ENCODE measurements around the gene NUDT8.

The NUDT8 gene

DNA sequence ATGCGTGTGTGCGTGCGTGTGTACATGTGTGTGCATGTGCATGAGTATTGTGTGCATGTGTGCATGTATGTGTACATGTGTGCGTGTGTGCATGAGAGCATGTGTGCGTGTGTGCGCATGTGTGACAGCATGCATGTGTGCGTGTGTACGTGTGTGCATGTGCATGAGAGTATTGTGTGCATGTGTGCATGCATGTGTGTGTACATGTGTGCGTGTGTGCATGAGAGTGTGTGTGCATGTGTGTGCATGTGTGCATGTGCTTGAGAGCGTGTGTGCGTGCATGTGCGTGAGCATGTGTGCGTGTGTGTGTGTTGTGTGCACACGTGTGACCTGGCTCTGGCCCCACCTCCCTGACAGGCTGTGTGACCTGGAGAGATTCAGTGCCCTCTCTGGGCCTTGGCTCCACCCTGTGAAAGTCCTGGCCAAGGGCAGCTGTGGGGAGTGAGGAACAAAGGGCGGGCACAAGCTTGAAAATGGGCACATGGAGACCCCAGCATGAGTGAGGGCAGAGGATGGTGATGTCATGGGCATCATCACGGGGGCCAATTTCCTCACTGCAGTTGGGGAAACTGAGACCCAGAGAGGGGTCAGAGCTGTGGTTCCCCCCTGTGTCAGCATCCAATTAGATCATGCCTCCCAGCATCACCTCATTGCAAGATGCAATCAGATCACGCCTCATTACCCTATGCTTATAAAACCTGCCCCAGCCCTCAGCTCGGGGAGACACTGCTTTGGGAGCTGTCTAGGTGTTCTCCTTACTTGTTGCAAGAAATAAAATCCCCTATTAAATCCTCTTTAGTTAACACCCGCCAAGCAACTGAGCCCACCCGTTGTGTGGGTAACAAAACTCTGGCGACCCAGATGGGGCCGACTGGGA is 20.1 kb upstream of the NUDT8 start:
- ChIA-PET POLR2A (no interaction called here), CTCF (no interaction called here)
- no peak for DNase-seq (ENCODE audit: extremely low spot score)
- TF ChIP-seq HDGF (IDR thresholded peaks at IDR 0.05; ENCODE audit: borderline replicate concordance) (no peak), CTBP1 (IDR thresholded peaks at IDR 0.05; ENCODE audit: borderline replicate concordance) (no peak), SUZ12 (IDR thresholded peaks at IDR 0.05) (no peak), SP1 (IDR thresholded peaks at IDR 0.05) (no peak), L3MBTL2 (conservative IDR thresholded peaks at IDR 0.05) (no peak), TARDBP (IDR thresholded peaks at IDR 0.05) (no peak), FOXK2 (IDR thresholded peaks at IDR 0.05) (no peak), BHLHE40 (IDR thresholded peaks at IDR 0.05; ENCODE audit: borderline replicate concordance) (no peak), ARNT (IDR thresholded peaks at IDR 0.05) (no peak), ZNF384 (IDR thresholded peaks at IDR 0.05) (no peak), NFRKB (IDR thresholded peaks at IDR 0.05) (no peak), FOXM1 (IDR thresholded peaks at IDR 0.05; ENCODE audit: borderline replicate concordance) (no peak), FOXA1 (IDR thresholded peaks at IDR 0.05) (no peak), LEF1 (IDR thresholded peaks at IDR 0.05; ENCODE audit: borderline replicate concordance) (no peak), ELF4 (IDR thresholded peaks at IDR 0.05) (no peak)
- TF ChIP-seq, protein P1, sequence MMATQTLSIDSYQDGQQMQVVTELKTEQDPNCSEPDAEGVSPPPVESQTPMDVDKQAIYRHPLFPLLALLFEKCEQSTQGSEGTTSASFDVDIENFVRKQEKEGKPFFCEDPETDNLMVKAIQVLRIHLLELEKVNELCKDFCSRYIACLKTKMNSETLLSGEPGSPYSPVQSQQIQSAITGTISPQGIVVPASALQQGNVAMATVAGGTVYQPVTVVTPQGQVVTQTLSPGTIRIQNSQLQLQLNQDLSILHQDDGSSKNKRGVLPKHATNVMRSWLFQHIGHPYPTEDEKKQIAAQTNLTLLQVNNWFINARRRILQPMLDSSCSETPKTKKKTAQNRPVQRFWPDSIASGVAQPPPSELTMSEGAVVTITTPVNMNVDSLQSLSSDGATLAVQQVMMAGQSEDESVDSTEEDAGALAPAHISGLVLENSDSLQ (IDR thresholded peaks at IDR 0.05), result no peak

DNA sequence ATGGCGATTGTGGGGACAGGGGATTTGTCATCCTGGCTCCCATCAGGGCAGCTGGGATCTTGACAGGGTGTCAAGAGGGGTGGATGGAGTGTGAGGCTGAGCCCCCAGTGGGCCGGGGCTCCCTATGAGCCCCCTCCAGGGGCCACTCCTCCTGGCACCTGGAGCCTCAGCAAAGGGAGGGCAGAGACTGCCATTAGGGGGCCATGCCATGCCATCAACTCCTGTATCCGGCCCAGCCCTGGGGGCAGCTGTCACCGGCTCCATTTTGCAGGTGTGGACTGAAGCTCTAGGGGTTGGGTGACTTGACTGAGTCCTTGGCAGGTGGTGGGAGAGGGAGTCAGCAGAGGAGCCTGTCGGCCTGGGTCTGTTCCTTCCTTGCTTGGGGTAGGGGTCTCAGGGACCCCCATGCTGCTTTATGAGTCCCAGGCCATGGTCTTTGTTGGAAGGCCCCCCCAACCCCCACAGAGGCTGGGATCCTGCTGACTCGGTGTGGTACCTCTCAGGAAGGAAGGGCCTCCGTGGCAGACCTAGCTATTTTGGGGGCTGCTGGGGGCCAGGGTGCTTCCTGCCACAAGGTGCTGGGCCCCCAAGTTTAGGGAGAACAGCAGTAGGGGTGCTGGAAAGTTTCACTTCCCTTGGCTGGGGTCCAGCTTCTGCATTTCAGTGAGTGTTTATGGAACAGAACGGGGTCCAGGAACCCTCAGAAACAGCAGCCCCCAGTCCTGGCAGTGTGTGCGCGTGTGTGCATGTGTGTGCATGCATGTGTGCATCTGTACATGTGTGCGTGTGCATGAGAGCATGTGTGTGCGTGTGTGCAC is 19.3 kb upstream of the NUDT8 start:
- DNase-seq (ENCODE audit: extremely low spot score), result no peak
- CTCF ChIA-PET, result interaction anchor here (0.7 to 1.3 kb wide), 2 partner anchors 9 to 10 kb away, joined by 3 to 4 read pairs; partner anchors contain the start of gene TBX10
- TF ChIP-seq, protein P1 (IDR thresholded peaks at IDR 0.05), result no peak
- TF ChIP-seq HDGF (IDR thresholded peaks at IDR 0.05; ENCODE audit: borderline replicate concordance) (no peak), LEF1 (IDR thresholded peaks at IDR 0.05; ENCODE audit: borderline replicate concordance) (no peak), SP1 (IDR thresholded peaks at IDR 0.05) (no peak), TARDBP (IDR thresholded peaks at IDR 0.05) (no peak), FOXM1 (IDR thresholded peaks at IDR 0.05; ENCODE audit: borderline replicate concordance) (no peak), ARNT (IDR thresholded peaks at IDR 0.05) (no peak), FOXA1 (IDR thresholded peaks at IDR 0.05) (no peak), FOXK2 (IDR thresholded peaks at IDR 0.05) (no peak), NFRKB (IDR thresholded peaks at IDR 0.05) (no peak), CTBP1 (IDR thresholded peaks at IDR 0.05; ENCODE audit: borderline replicate concordance) (no peak), SUZ12 (IDR thresholded peaks at IDR 0.05) (no peak), L3MBTL2 (conservative IDR thresholded peaks at IDR 0.05) (no peak)
- POLR2A ChIA-PET, result interaction anchor here (1.2 kb wide), 1 partner anchor 66 kb away, joined by 3 read pairs; the partner anchor contains the start of gene GSTP1

DNA sequence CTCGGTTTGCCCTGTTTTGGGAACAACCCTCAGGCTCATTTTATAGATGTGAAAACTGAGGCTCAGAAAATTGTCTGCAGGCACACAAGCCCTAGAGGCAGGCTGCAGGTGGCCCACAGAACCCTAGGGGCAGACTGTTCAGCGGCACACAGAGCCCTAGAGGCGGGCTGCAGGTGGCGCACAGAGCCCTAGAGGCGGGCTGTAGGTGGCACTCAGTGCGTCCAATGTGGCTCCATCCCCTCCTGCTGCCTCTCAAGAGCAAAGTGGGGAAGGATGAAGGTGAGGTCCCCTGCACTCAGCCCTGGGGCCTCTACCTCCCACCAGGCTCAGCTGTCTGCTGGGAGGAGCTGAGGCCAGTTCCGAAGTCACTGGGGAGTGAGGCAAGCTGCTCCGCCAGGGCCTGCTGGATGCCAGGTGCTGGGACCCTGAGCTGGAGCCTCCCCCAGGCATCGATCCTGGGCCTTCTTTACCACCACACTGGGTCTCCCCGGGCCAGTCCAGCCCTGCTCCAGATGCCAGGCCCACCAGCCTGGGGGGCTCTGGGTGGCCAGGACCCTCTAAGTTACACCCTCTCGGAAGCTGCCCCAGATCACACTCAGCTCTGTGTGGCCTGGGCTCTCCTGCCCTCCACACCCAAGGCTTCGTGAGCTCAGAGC is 18.5 kb upstream of the NUDT8 start:
- no peak for TF ChIP-seq FOXK2 (IDR thresholded peaks at IDR 0.05)
- no peak for TF ChIP-seq ZNF384 (IDR thresholded peaks at IDR 0.05)
- no peak for TF ChIP-seq SUZ12 (IDR thresholded peaks at IDR 0.05)
- TF ChIP-seq SP1 (IDR thresholded peaks at IDR 0.05), result no peak
- no peak for TF ChIP-seq ELF4 (IDR thresholded peaks at IDR 0.05)
- no peak for TF ChIP-seq ARNT (IDR thresholded peaks at IDR 0.05)
- TF ChIP-seq, protein P1 (IDR thresholded peaks at IDR 0.05), result no peak
- no peak for TF ChIP-seq LEF1 (IDR thresholded peaks at IDR 0.05; ENCODE audit: borderline replicate concordance)
- no peak for TF ChIP-seq NFRKB (IDR thresholded peaks at IDR 0.05)
- no peak for TF ChIP-seq CTBP1 (IDR thresholded peaks at IDR 0.05; ENCODE audit: borderline replicate concordance)
- no peak for TF ChIP-seq TARDBP (IDR thresholded peaks at IDR 0.05)
- TF ChIP-seq BHLHE40 (IDR thresholded peaks at IDR 0.05; ENCODE audit: borderline replicate concordance), result no peak
- TF ChIP-seq L3MBTL2 (conservative IDR thresholded peaks at IDR 0.05), result no peak
- ChIA-PET POLR2A (interaction anchor here (1.2 kb wide), 1 partner anchor 65 kb away, joined by 3 read pairs; the partner anchor contains the start of gene GSTP1), CTCF (interaction anchor here (0.7 to 1.3 kb wide), 2 partner anchors 9 to 10 kb away, joined by 3 to 4 read pairs; partner anchors contain the start of gene TBX10)
- no peak for DNase-seq (ENCODE audit: extremely low spot score)

DNA sequence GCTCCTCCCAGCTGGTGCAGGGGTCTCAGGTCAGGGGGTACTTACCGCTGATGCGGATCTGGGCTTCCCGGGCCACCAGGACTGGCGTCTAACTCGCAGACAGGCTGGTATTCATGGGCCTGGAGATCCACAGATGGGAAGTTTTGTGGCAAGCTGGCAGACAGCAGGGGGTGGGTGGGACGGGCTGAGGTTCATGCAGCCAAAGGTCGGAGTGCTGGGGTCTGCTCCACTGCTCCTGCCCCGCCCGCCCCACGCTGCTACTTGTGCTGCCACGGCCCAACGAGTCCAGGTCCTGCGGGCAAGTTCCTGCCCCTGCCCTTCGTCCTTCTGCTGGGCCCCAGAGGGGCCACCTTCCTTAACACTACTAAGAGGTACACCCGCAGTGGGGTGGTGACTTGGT is 17.7 kb upstream of the NUDT8 start:
- no peak for DNase-seq (ENCODE audit: extremely low spot score)
- ChIA-PET POLR2A (interaction anchor here (1.2 kb wide), 1 partner anchor 64 kb away, joined by 3 read pairs; the partner anchor contains the start of gene GSTP1), CTCF (interaction anchor here (1.3 kb wide), 1 partner anchor 11 kb away, joined by 3 read pairs; no protein-coding TSS in a partner anchor)
- no peak for TF ChIP-seq SP1 (IDR thresholded peaks at IDR 0.05)
- no peak for TF ChIP-seq LEF1 (IDR thresholded peaks at IDR 0.05; ENCODE audit: borderline replicate concordance)
- no peak for TF ChIP-seq HDGF (IDR thresholded peaks at IDR 0.05; ENCODE audit: borderline replicate concordance)
- TF ChIP-seq CTBP1 (IDR thresholded peaks at IDR 0.05; ENCODE audit: borderline replicate concordance), result no peak
- no peak for TF ChIP-seq FOXA1 (IDR thresholded peaks at IDR 0.05)
- no peak for TF ChIP-seq FOXK2 (IDR thresholded peaks at IDR 0.05)
- no peak for TF ChIP-seq FOXM1 (IDR thresholded peaks at IDR 0.05; ENCODE audit: borderline replicate concordance)
